BE2C (cell line): ENCODE results near the gene TMEM178B.

Source experiments
- DNase-seq: peaks from one replicate; pipeline ENCODE4 v3.0.0-alpha.2; 2020
- H3K27me3 ChIP-seq: fragments of 250-450 bp; sonication (Bioruptor Pico); 2 replicates; pipeline ENCODE4 v1.5.1; 2020; ENCODE audit warnings: mild to moderate bottlenecking
- H3K36me3 ChIP-seq: fragments of 250-450 bp; sonication (Bioruptor Pico); 2 replicates; pipeline ENCODE4 v1.5.1; 2020; ENCODE audit warnings: mild to moderate bottlenecking
- H3K4me1 ChIP-seq: fragments of 250-450 bp; sonication (Bioruptor Pico); 2 replicates; pipeline ENCODE4 v1.5.1; 2020
- H3K4me3 ChIP-seq: 2 replicates; pipeline ENCODE4 v1.5.1; 2011; ENCODE audit warnings: low read depth, low read length
- H3K9me3 ChIP-seq: fragments of 250-450 bp; sonication (Bioruptor Pico); 2 replicates; pipeline ENCODE4 v1.5.1; 2020
- TF ChIP-seq, protein P1 (sequence below): IDR thresholded peaks from 2 replicates; pipeline ENCODE4 v1.5.1; 2012; ENCODE audit warnings: mild to moderate bottlenecking, low read depth, low read length

Gene TMEM178B

DNA sequence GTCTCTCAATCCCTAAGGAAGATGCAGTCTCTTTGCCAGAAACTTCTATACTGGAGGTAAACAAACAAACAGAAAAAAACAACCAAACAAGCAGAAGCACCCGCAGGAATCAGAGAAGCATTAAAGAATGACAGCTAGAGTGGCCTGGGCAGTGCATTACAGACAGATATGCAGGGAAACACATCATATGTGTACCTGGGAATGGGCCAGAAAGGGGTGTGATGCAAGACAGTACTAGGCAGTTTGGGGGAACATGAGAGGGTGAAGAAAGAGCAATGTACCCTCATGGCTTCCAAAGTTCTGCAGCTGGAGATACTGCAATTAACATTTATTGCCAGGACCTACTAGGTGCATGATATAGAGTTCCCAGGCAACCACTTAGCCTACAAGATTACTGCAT is 177.3 kb downstream of the TMEM178B start:
- no peak for DNase-seq
- Histone ChIP-seq H3K4me1 (no peaks in the 10 kb centered on the region), H3K36me3 (no peaks in the 10 kb centered on the region), H3K9me3 (no peaks in the 10 kb centered on the region), H3K4me3 (no peak overlapping the region), H3K27me3 (no peaks in the 10 kb centered on the region)
- TF ChIP-seq, protein P1, sequence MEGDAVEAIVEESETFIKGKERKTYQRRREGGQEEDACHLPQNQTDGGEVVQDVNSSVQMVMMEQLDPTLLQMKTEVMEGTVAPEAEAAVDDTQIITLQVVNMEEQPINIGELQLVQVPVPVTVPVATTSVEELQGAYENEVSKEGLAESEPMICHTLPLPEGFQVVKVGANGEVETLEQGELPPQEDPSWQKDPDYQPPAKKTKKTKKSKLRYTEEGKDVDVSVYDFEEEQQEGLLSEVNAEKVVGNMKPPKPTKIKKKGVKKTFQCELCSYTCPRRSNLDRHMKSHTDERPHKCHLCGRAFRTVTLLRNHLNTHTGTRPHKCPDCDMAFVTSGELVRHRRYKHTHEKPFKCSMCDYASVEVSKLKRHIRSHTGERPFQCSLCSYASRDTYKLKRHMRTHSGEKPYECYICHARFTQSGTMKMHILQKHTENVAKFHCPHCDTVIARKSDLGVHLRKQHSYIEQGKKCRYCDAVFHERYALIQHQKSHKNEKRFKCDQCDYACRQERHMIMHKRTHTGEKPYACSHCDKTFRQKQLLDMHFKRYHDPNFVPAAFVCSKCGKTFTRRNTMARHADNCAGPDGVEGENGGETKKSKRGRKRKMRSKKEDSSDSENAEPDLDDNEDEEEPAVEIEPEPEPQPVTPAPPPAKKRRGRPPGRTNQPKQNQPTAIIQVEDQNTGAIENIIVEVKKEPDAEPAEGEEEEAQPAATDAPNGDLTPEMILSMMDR, result no peak

DNA sequence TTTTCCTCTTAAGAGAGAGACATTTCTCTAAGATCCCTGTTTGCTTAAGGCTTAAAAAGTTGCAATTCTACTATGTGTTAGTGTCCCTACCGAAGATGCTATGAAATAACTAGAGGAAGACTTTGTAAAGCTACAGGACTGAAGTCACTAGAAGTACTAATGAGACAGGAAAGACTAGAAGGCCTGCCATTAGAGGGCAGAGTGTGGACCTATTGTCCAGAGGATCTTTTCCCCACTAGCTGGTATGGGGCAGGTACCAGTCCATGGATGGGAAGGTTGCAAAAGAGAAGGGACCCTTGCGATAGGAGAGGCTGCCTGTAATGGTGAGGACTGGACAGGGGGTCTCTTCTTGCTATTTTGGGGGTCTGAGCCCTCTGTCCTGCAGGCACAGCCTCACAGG is 178.1 kb downstream of the TMEM178B start:
- no peak for DNase-seq

DNA sequence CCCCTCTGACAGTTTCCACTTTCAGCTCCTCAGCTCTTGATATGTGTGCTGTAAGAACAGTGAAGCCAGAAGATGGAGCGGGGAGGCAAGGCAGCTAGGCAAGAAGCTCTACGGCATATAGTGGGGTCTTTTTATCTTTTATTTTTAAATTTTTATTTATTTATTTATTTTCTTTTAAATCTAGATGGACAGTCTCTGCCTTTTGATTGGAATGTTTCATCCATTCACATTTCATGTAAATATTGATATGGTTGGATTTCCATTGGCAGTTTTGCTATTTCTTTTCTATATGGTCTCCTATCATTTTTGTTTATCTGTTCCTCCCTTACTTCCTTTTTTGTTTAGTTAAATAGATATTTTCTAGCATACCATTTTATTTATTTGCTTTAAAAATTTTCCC is 183.7 kb downstream of the TMEM178B start:
- Histone ChIP-seq H3K36me3 (no peaks in the 10 kb centered on the region), H3K9me3 (no peaks in the 10 kb centered on the region), H3K4me1 (no peaks in the 10 kb centered on the region), H3K4me3 (no peak overlapping the region), H3K27me3 (no peaks in the 10 kb centered on the region)
- DNase-seq, result no peak
- TF ChIP-seq, protein P1, result no peak

More for the DNA sequence above, 178.1 kb downstream of the TMEM178B start:
- Histone ChIP-seq H3K27me3 (no peaks in the 10 kb centered on the region), H3K9me3 (no peaks in the 10 kb centered on the region), H3K36me3 (no peaks in the 10 kb centered on the region), H3K4me3 (no peak overlapping the region), H3K4me1 (no peaks in the 10 kb centered on the region)
- TF ChIP-seq, protein P1, result peak; percentile 21; the same call in 1 of the 2 replicates

DNA sequence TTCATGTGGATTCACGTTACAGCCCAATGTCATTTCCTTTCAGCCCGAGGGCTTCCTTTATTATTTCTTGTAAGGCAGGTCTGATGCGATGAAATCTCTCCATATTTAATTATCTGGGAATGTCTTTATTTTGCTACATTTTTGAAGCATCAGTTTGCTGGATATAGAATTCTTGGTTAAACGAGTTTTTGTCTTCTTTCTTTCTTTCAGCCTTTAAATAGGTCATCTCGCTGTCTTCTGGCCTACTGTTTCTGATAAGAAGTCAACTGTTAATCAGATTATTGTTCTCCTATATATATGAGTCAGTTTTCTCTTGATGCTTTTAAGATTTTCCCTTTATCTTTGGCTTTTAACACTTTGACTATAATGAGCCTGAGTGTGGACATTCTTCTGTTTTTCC is 184.7 kb downstream of the TMEM178B start:
- Histone ChIP-seq H3K36me3 (no peaks in the 10 kb centered on the region), H3K9me3 (no peaks in the 10 kb centered on the region), H3K4me1 (no peaks in the 10 kb centered on the region), H3K4me3 (no peak overlapping the region), H3K27me3 (no peaks in the 10 kb centered on the region)
- TF ChIP-seq, protein P1, result no peak
- no peak for DNase-seq

DNA sequence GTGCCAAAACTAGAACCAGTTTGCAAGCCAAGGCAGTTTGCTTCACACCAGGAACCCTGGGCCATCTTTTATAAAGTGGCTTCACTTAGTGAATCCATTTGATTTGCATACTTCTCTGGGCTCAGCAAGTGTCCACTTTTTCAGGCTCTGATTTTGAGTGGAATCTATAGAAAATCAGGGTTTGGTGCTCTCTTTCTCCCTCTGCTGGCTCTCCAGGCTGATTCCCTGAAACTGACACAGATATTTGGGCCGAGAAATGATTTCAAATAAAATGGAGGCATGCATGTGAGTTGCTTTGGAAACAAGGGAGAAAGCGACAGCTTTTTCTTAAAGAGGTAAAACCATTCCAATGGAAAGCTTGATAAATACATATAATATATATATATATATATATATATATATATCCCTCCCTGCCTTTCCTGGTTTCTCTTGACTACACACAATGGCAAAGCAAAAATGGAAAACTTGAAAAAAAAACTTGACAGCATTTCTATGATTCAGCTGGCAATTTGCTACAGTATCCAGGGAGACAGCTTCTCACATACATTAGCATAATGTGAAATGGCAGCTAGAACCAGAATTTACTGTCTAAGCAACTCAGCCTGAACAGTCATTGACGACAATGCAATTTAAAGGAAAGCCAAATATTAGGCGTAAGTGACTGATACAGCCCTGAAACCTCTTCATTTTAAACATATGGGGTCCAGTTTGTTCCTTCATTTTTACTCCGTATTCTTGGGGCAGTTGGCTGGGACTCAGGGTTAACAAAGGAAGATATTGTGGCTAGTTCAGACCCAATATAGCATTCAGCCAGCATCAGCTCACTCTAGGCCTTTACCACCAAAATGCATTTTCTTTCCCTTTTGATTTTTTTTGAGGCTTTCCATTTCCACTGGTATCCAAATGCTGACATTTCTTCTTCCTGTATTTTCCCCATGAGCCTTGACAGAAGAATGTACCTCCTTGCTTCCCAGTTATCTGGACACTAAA is 188.5 kb downstream of the TMEM178B start:
- Histone ChIP-seq H3K4me1 (no peaks in the 10 kb centered on the region), H3K36me3 (no peaks in the 10 kb centered on the region), H3K4me3 (no peak overlapping the region), H3K9me3 (no peaks in the 10 kb centered on the region), H3K27me3 (no peaks in the 10 kb centered on the region)
- DNase-seq, result no peak
- TF ChIP-seq, protein P1, result peak; percentile 56

DNA sequence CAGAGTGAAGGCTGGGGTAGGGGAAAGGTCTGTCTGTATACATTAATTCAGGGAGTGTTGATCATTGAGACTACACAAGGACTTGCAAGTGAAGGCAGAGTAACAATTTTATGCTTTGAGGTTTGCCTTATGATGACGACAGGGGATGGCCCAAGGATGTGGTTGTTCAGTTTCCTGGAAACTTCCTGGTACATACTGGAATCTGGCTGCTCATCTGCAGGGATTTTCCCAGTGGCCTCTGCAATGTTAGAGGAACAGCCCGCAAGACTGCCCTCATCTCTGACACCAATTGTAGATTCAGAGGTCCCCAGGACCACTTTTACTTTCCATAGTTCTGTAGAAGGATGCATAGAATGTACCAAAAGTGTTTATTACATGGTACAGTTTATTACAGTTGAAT is 189.6 kb downstream of the TMEM178B start:
- H3K36me3 ChIP-seq, result no peaks in the 10 kb centered on the region
- H3K4me3 ChIP-seq, result no peak overlapping the region
- no peaks in the 10 kb centered on the region for H3K27me3 ChIP-seq
- no peak for DNase-seq
- TF ChIP-seq, protein P1, result no peak
- no peaks in the 10 kb centered on the region for H3K9me3 ChIP-seq
- no peaks in the 10 kb centered on the region for H3K4me1 ChIP-seq
